ENCODE results near the gene INS.

Gene INS

GRCh38 chr11:2123628-2123960 is 37.4 kb downstream of the INS start:
- H3K4me3 ChIP-seq (ENCODE audit: low read depth, low read length), result no peak overlapping the region
- TF ChIP-seq CTCF (conservative IDR thresholded peaks at IDR 0.05; ENCODE audit: low read depth, low read length), result no peak
- DNase-seq (ENCODE audit: low read depth), result no peak

GRCh38 chr11:2122907-2123627 is 37.9 kb downstream of the INS start:
- no peak for DNase-seq (ENCODE audit: low read depth)
- no peak for TF ChIP-seq CTCF (conservative IDR thresholded peaks at IDR 0.05; ENCODE audit: low read depth, low read length)
- H3K4me3 ChIP-seq (ENCODE audit: low read depth, low read length), result no peak overlapping the region

GRCh38 chr11:2122222-2122906 is 38.6 kb downstream of the INS start:
- TF ChIP-seq CTCF (conservative IDR thresholded peaks at IDR 0.05; ENCODE audit: low read depth, low read length), result no peak
- no peak overlapping the region for H3K4me3 ChIP-seq (ENCODE audit: low read depth, low read length)
- DNase-seq (ENCODE audit: low read depth), result peak; percentile 55

GRCh38 chr11:2121227-2122130 is 39.5 kb downstream of the INS start:
- TF ChIP-seq CTCF (conservative IDR thresholded peaks at IDR 0.05; ENCODE audit: low read depth, low read length), result no peak
- no peak overlapping the region for H3K4me3 ChIP-seq (ENCODE audit: low read depth, low read length)
- no peak for DNase-seq (ENCODE audit: low read depth)

GRCh38 chr11:2120359-2121100 is 40.5 kb downstream of the INS start:
- DNase-seq (ENCODE audit: low read depth), result no peak
- no peak overlapping the region for H3K4me3 ChIP-seq (ENCODE audit: low read depth, low read length)
- TF ChIP-seq CTCF (conservative IDR thresholded peaks at IDR 0.05; ENCODE audit: low read depth, low read length), result no peak

- TF ChIP-seq CTCF (conservative IDR thresholded peaks at IDR 0.05; ENCODE audit: low read depth, low read length), result no peak
- no peak for DNase-seq (ENCODE audit: low read depth)
These were observed 42.3 kb downstream of the INS start for GRCh38 chr11:2118677-2119076.

More at GRCh38 chr11:2118677-2119076, 42.3 kb downstream of the INS start:
- no peak overlapping the region for H3K4me3 ChIP-seq (ENCODE audit: low read depth, low read length)

Data from choroid plexus epithelial cell (primary cell).